GM23338 (cell line): Measurements from ENCODE around the gene HKDC1. TPM values are rescaled to one million over a fixed set of nuclear protein-coding genes. Genes with fewer than 3 reads are reported as not detected.

Experiments used
- ATAC-seq: fragments of 200-7000 bp; cut with Tn5 transposase; 3 replicates; pipeline ENCODE4 v1.9.1; 2020
- DNase-seq: peaks from one replicate; pipeline ENCODE4 v3.0.0-alpha.2; 2015; ENCODE audit warnings: low spot score
- H2AFZ ChIP-seq: fragments of 200-600 bp; sonication (generic); 2 replicates; pipeline ENCODE4 v1.8.0; 2016; ENCODE audit warnings: antibody characterized with exemption, mild to moderate bottlenecking, moderate library complexity
- H3F3A ChIP-seq: fragments of 200-600 bp; sonication (generic); replicated peaks from 2 replicates; pipeline ENCODE4 v1.8.0; 2017; ENCODE audit warnings: antibody characterized with exemption, mixed run types, low read depth
- H3K27ac ChIP-seq: fragments of 200-600 bp; sonication (generic); 2 replicates; pipeline ENCODE4 v1.6.1; 2016; ENCODE audit warnings: low read depth
- H3K27me3 ChIP-seq: fragments of 200-600 bp; sonication (generic); 2 replicates; pipeline ENCODE4 v1.8.0; 2016; ENCODE audit warnings: mild to moderate bottlenecking, mixed run types, moderate library complexity; ENCODE audit not compliant: insufficient read depth
- H3K36me3 ChIP-seq: fragments of 200-600 bp; sonication (generic); 2 replicates; pipeline ENCODE4 v1.8.0; 2016; ENCODE audit warnings: mild to moderate bottlenecking; ENCODE audit not compliant: insufficient read depth
- H3K4me1 ChIP-seq: fragments of 200-600 bp; sonication (generic); 2 replicates; pipeline ENCODE4 v1.8.0; 2016; ENCODE audit warnings: mild to moderate bottlenecking, moderate library complexity; ENCODE audit not compliant: insufficient read depth
- H3K4me2 ChIP-seq: fragments of 200-600 bp; sonication (generic); 2 replicates; pipeline ENCODE4 v1.7.1; 2017; ENCODE audit warnings: mixed run types
- H3K4me3 ChIP-seq: fragments of 200-600 bp; sonication (generic); 2 replicates; pipeline ENCODE4 v1.6.1; 2016; ENCODE audit warnings: mixed run types
- H3K79me2 ChIP-seq: fragments of 200-600 bp; sonication (generic); replicated peaks from 2 replicates; pipeline ENCODE4 v1.8.0; 2017; ENCODE audit warnings: mild to moderate bottlenecking; ENCODE audit not compliant: insufficient read depth
- H3K9me2 ChIP-seq: fragments of 200-600 bp; sonication (generic); 2 replicates; pipeline ENCODE4 v1.8.0; 2017; ENCODE audit not compliant: insufficient read depth
- H4K20me1 ChIP-seq: fragments of 200-600 bp; sonication (generic); replicated peaks from 2 replicates; pipeline ENCODE4 v1.8.0; 2017; ENCODE audit warnings: mild to moderate bottlenecking; ENCODE audit not compliant: insufficient read depth
- H3K27ac Mint-ChIP-seq: 2 replicates; pipeline ENCODE4 v1.8.0; 2020; ENCODE audit warnings: inconsistent platforms, mild to moderate bottlenecking, moderate library complexity, mixed read lengths
- H3K27me3 Mint-ChIP-seq: 3 replicates; pipeline ENCODE4 v1.8.0; 2022; ENCODE audit warnings: low read depth, mild to moderate bottlenecking, moderate library complexity, mixed read lengths, inconsistent platforms; ENCODE audit not compliant: insufficient read depth, poor library complexity
- H3K36me3 Mint-ChIP-seq: 3 replicates; pipeline ENCODE4 v1.8.0; 2021; ENCODE audit warnings: low read depth, mild to moderate bottlenecking, inconsistent platforms, moderate library complexity, mixed read lengths
- H3K4me1 Mint-ChIP-seq: 3 replicates; pipeline ENCODE4 v1.8.0; 2020; ENCODE audit warnings: mild to moderate bottlenecking, inconsistent platforms, mixed read lengths
- H3K4me3 Mint-ChIP-seq: 3 replicates; pipeline ENCODE4 v1.8.0; 2021; ENCODE audit warnings: moderate library complexity, mild to moderate bottlenecking, inconsistent platforms, mixed read lengths
- H3K9me3 Mint-ChIP-seq: 3 replicates; pipeline ENCODE4 v1.8.0; 2020; ENCODE audit warnings: moderate library complexity, mild to moderate bottlenecking, inconsistent platforms, mixed read lengths
- CREB1 ChIP-seq: fragments of 250-450 bp; sonication (Bioruptor Pico); IDR thresholded peaks from 2 replicates; pipeline ENCODE4 v1.5.0; 2020; ENCODE audit warnings: low read depth, mild to moderate bottlenecking, moderate library complexity
- EZH2 ChIP-seq: fragments of 200-600 bp; sonication (generic); IDR thresholded peaks from one replicate; pipeline ENCODE4 v1.8.0; 2017; ENCODE audit warnings: antibody characterized with exemption, mild to moderate bottlenecking, low read depth; ENCODE audit not compliant: unreplicated experiment
- EZH2phosphoT487 ChIP-seq: fragments of 200-600 bp; sonication (generic); IDR thresholded peaks from one replicate; pipeline ENCODE4 v1.8.1; 2018; ENCODE audit warnings: antibody characterized with exemption; ENCODE audit not compliant: unreplicated experiment
- NANOG ChIP-seq: IDR thresholded peaks from 2 replicates; pipeline ENCODE4 v1.6.1; 2016; ENCODE audit warnings: antibody characterized with exemption, borderline replicate concordance
- POLR2AphosphoS5 ChIP-seq: IDR thresholded peaks from 2 replicates; pipeline ENCODE4 v1.6.1; 2016; ENCODE audit warnings: antibody characterized with exemption, low read depth
- STAT1 ChIP-seq: IDR thresholded peaks from one replicate; pipeline ENCODE4 v1.6.1; 2016; ENCODE audit warnings: antibody characterized with exemption; ENCODE audit not compliant: unreplicated experiment
- polyA plus RNA-seq: library from polyadenylated mRNA; unstranded; fragments of >200 nt; fragmentation: Nextera tagmentation; extraction: Ambion mirVana; gene quantifications from 2 replicates; pipeline ENCODE4 v1.2.1, GENCODE V29; 2016
- total RNA-seq: library from RNA; depleted of rRNA; stranded (reverse); fragments of >200 nt; shearing (Covaris generic); gene quantifications from 2 replicates; pipeline ENCODE4 v1.2.3, GENCODE V29; 2014
- TF ChIP-seq, protein P1 (sequence below), 2 experiments: fragments of 200-600 bp in 1 of 2; sonication (generic) in 1 of 2; conservative IDR thresholded peaks; 2 replicates each; pipeline versions ENCODE4 v1.5.1 to v1.6.1; 2016 to 2017; ENCODE audit warnings: antibody characterized with exemption in 2 of 2, low read depth in 2 of 2, mild to moderate bottlenecking in 2 of 2, moderate library complexity in 1 of 2
- TF ChIP-seq, protein P2 (sequence below): IDR thresholded peaks from 2 replicates; pipeline ENCODE4 v1.6.1; 2016; ENCODE audit warnings: antibody characterized with exemption
- TF ChIP-seq, protein P3 (sequence below): fragments of 250-450 bp; sonication (Bioruptor Pico); IDR thresholded peaks from 2 replicates; pipeline ENCODE4 v1.5.0; 2020; ENCODE audit warnings: mild to moderate bottlenecking, moderate library complexity
- TF ChIP-seq, protein P4 (sequence below): IDR thresholded peaks from one replicate; pipeline ENCODE4 v1.6.1; 2018; ENCODE audit warnings: antibody characterized with exemption; ENCODE audit not compliant: unreplicated experiment

Gene HKDC1
- total and polyA plus RNA-seq, 2 experiments from 2014 or later = 0.03 TPM; not detected in 1

DNA sequence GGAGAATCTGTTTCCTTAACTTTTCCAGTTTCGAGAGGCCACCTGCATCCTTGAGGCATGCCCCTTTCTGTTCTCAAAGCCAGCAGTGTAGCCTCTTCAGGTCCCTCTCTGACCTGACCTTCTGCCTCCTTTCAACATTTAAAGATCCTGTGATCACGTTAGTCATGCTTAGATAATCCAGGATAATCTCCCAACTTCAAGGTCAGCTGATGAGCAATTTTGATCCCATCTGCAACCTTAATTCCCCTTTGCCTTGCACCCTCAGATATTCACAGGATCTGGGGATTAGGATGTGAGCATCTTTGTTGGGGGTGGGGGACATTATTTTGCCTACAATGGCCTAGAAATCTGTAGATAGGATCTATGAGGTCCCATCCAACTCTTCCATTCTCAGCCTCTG lies 8.0 kb downstream of the HKDC1 start (continued):
- TF ChIP-seq, protein P1, sequence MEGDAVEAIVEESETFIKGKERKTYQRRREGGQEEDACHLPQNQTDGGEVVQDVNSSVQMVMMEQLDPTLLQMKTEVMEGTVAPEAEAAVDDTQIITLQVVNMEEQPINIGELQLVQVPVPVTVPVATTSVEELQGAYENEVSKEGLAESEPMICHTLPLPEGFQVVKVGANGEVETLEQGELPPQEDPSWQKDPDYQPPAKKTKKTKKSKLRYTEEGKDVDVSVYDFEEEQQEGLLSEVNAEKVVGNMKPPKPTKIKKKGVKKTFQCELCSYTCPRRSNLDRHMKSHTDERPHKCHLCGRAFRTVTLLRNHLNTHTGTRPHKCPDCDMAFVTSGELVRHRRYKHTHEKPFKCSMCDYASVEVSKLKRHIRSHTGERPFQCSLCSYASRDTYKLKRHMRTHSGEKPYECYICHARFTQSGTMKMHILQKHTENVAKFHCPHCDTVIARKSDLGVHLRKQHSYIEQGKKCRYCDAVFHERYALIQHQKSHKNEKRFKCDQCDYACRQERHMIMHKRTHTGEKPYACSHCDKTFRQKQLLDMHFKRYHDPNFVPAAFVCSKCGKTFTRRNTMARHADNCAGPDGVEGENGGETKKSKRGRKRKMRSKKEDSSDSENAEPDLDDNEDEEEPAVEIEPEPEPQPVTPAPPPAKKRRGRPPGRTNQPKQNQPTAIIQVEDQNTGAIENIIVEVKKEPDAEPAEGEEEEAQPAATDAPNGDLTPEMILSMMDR (conservative IDR thresholded peaks at IDR 0.05; ENCODE audit: low read depth in 2 of 2) = no peak

DNA sequence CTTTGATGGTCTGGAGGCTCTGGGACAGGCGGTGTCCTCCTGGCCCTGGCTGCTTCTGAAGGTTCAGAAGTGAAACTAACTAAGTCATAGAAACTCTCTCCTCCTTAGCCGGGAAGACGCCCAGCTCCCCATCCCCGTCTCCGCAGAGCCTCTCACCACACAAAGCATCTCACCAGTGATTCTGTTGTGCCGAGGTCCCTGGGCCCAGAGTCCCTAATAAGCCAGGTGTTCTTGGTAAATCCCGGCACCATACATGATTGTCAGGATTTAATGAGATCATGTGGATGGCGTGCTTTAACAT lies 9.4 kb downstream of the HKDC1 start:
- Histone ChIP-seq H4K20me1 (no peaks in the 10 kb centered on the region), H3K4me1 (peaks cover 10% of the 10 kb centered on the region), H3K36me3 (no peaks in the 10 kb centered on the region; the same call in 1 of the 2 replicates), H3K4me2 (no peak overlapping the region), H3K79me2 (no peaks in the 10 kb centered on the region), H3F3A (no peaks in the 10 kb centered on the region), H3K27me3 (no peaks in the 10 kb centered on the region), H3K4me3 (no peak overlapping the region), H3K9me2 (no peaks in the 10 kb centered on the region), H2AFZ (0 out of 2 replicates have a peak overlapping the region, but pooled peaks have one; percentile 47), H3K27ac (no peak overlapping the region)
- no peaks in the 10 kb centered on the region for H3K36me3 Mint-ChIP-seq
- H3K9me3 Mint-ChIP-seq = no peaks in the 10 kb centered on the region
- H3K4me1 Mint-ChIP-seq = peaks cover 18% of the 10 kb centered on the region
- no peak overlapping the region; the same call in 1 of the 2 replicates for H3K27ac Mint-ChIP-seq
- ATAC-seq (no peak), DNase-seq (no peak)
- H3K4me3 Mint-ChIP-seq = no peak overlapping the region
- H3K27me3 Mint-ChIP-seq = peaks cover 6% of the 10 kb centered on the region
- no peak for TF ChIP-seq EZH2
- TF ChIP-seq, protein P2, sequence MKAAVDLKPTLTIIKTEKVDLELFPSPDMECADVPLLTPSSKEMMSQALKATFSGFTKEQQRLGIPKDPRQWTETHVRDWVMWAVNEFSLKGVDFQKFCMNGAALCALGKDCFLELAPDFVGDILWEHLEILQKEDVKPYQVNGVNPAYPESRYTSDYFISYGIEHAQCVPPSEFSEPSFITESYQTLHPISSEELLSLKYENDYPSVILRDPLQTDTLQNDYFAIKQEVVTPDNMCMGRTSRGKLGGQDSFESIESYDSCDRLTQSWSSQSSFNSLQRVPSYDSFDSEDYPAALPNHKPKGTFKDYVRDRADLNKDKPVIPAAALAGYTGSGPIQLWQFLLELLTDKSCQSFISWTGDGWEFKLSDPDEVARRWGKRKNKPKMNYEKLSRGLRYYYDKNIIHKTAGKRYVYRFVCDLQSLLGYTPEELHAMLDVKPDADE = no peak
- no peak for TF ChIP-seq NANOG
- TF ChIP-seq POLR2AphosphoS5 = no peak
- TF ChIP-seq, protein P3, sequence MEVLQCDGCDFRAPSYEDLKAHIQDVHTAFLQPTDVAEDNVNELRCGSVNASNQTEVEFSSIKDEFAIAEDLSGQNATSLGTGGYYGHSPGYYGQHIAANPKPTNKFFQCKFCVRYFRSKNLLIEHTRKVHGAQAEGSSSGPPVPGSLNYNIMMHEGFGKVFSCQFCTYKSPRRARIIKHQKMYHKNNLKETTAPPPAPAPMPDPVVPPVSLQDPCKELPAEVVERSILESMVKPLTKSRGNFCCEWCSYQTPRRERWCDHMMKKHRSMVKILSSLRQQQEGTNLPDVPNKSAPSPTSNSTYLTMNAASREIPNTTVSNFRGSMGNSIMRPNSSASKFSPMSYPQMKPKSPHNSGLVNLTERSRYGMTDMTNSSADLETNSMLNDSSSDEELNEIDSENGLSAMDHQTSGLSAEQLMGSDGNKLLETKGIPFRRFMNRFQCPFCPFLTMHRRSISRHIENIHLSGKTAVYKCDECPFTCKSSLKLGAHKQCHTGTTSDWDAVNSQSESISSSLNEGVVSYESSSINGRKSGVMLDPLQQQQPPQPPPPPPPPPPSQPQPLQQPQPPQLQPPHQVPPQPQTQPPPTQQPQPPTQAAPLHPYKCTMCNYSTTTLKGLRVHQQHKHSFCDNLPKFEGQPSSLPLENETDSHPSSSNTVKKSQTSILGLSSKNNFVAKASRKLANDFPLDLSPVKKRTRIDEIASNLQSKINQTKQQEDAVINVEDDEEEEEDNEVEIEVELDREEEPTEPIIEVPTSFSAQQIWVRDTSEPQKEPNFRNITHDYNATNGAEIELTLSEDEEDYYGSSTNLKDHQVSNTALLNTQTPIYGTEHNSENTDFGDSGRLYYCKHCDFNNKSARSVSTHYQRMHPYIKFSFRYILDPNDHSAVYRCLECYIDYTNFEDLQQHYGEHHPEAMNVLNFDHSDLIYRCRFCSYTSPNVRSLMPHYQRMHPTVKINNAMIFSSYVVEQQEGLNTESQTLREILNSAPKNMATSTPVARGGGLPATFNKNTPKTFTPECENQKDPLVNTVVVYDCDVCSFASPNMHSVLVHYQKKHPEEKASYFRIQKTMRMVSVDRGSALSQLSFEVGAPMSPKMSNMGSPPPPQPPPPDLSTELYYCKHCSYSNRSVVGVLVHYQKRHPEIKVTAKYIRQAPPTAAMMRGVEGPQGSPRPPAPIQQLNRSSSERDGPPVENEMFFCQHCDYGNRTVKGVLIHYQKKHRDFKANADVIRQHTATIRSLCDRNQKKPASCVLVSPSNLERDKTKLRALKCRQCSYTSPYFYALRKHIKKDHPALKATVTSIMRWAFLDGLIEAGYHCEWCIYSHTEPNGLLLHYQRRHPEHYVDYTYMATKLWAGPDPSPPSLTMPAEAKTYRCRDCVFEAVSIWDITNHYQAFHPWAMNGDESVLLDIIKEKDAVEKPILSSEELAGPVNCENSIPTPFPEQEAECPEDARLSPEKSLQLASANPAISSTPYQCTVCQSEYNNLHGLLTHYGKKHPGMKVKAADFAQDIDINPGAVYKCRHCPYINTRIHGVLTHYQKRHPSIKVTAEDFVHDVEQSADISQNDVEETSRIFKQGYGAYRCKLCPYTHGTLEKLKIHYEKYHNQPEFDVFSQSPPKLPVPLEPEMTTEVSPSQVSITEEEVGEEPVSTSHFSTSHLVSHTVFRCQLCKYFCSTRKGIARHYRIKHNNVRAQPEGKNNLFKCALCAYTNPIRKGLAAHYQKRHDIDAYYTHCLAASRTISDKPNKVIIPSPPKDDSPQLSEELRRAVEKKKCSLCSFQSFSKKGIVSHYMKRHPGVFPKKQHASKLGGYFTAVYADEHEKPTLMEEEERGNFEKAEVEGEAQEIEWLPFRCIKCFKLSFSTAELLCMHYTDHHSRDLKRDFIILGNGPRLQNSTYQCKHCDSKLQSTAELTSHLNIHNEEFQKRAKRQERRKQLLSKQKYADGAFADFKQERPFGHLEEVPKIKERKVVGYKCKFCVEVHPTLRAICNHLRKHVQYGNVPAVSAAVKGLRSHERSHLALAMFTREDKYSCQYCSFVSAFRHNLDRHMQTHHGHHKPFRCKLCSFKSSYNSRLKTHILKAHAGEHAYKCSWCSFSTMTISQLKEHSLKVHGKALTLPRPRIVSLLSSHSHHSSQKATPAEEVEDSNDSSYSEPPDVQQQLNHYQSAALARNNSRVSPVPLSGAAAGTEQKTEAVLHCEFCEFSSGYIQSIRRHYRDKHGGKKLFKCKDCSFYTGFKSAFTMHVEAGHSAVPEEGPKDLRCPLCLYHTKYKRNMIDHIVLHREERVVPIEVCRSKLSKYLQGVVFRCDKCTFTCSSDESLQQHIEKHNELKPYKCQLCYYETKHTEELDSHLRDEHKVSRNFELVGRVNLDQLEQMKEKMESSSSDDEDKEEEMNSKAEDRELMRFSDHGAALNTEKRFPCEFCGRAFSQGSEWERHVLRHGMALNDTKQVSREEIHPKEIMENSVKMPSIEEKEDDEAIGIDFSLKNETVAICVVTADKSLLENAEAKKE (CRISPR knock-in tag) = no peak
- no peak for TF ChIP-seq CREB1 (CRISPR knock-in tag)
- no peak for TF ChIP-seq EZH2phosphoT487
- TF ChIP-seq STAT1 = no peak
- TF ChIP-seq, protein P1 (conservative IDR thresholded peaks at IDR 0.05; ENCODE audit: low read depth in 2 of 2) = no peak
- TF ChIP-seq, protein P4, sequence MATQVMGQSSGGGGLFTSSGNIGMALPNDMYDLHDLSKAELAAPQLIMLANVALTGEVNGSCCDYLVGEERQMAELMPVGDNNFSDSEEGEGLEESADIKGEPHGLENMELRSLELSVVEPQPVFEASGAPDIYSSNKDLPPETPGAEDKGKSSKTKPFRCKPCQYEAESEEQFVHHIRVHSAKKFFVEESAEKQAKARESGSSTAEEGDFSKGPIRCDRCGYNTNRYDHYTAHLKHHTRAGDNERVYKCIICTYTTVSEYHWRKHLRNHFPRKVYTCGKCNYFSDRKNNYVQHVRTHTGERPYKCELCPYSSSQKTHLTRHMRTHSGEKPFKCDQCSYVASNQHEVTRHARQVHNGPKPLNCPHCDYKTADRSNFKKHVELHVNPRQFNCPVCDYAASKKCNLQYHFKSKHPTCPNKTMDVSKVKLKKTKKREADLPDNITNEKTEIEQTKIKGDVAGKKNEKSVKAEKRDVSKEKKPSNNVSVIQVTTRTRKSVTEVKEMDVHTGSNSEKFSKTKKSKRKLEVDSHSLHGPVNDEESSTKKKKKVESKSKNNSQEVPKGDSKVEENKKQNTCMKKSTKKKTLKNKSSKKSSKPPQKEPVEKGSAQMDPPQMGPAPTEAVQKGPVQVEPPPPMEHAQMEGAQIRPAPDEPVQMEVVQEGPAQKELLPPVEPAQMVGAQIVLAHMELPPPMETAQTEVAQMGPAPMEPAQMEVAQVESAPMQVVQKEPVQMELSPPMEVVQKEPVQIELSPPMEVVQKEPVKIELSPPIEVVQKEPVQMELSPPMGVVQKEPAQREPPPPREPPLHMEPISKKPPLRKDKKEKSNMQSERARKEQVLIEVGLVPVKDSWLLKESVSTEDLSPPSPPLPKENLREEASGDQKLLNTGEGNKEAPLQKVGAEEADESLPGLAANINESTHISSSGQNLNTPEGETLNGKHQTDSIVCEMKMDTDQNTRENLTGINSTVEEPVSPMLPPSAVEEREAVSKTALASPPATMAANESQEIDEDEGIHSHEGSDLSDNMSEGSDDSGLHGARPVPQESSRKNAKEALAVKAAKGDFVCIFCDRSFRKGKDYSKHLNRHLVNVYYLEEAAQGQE = no peak
